HG02610 (cell line): Measurements from ENCODE around the gene IGF2.
"Not testable (repeated sequence)": the region's sequence is repeated elsewhere in the genome, so short reads cannot be mapped to it uniquely, and the experiment has no call there.

Experiments used
- ATAC-seq: cut with Tn5 transposase; IDR thresholded peaks from one replicate; pipeline ENCODE4 v1.9.1; 2021; ENCODE audit warnings: mild to moderate bottlenecking, moderate library complexity; ENCODE audit not compliant: unreplicated experiment

The IGF2 gene, protein sequence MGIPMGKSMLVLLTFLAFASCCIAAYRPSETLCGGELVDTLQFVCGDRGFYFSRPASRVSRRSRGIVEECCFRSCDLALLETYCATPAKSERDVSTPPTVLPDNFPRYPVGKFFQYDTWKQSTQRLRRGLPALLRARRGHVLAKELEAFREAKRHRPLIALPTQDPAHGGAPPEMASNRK

DNA sequence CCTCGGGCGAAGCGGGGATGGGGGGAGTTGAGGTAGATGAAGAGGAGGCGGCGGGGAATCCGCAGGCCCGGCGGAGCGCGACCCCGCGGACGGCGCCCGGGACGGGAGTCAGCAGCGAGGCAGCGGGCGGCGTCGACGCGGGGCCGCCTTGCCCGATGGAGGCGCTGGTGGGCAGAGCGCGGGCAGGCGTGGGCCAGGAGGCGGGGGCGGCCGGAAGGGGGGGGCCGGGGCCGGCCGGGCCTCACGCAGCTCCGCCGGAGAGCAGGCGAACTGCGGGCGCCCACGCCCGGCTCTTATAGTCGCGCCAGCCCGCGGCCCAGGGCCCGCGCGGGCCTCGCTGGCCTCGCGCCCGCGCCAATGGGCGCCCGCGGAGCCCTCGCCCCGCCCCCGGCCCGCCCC lies at the start of gene IGF2:
Gene IGF2, minus strand, starts transcription at position 267 of the 399 bp plus-strand sequence. CDS start 3,866 bp downstream, outside the sequence.
- ATAC-seq, result no peak

DNA sequence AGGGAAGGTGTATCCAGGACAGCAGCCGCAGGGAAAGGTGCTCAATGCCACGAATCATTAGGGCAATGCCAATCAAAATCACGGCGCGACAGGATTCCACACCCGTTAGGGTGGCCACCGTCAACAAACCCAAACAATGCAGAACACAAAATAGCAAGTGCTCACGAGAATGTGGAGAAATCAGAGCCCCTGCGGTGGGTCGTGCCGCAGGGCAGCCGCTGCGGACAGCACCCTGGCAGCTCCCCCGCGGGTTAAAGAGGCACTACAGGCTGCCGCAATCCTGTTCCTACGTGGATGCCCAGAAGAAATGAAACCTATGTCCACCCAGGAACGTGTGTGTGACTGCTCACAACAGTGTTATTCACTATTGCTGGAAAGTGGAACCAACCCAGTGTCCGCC lies 49.6 kb upstream of the IGF2 start:
- no peak for ATAC-seq

DNA sequence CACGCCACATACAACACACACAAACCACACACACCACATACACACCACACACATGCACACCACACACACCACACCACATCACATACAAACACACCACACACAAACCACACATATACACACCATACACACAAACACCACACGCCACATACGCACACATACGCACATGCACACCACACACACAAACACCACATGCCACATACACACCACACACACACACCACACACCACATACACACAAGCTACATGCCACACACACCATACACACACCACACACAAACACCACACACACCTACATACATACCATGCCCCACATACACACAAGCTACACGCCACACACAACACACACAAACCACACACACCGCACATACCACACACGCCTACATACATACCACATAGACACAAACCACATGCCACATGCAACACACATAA lies 48.1 kb upstream of the IGF2 start:
- ATAC-seq, result no peak

DNA sequence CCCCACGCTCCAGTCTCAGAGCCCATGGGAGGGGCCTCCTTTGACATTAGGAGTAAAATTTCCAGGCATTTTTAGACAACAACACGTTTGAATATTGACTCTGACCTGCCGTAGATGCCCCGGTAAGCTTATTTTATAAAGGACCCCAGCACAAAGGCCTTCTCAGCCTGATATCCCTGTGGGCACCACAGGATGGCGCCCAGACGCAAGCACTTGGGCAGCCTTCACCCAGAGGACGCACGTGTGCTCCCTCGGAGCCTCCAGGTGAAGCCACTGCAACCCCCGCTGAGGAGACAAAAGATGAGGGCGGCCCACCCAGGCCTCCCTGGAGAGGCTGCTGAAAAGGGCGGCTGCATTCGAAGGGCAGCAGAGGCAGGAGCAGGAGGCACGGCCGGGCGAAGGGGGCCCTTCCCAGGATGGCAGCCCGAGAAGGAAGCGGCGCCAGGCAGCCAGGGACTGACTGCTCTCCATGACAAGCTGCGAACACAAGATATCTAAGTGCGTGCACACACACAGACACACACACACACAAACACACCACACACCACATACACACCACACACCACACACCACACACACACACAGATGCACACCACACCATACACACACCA lies 47.6 kb upstream of the IGF2 start:
- ATAC-seq, result no peak

DNA sequence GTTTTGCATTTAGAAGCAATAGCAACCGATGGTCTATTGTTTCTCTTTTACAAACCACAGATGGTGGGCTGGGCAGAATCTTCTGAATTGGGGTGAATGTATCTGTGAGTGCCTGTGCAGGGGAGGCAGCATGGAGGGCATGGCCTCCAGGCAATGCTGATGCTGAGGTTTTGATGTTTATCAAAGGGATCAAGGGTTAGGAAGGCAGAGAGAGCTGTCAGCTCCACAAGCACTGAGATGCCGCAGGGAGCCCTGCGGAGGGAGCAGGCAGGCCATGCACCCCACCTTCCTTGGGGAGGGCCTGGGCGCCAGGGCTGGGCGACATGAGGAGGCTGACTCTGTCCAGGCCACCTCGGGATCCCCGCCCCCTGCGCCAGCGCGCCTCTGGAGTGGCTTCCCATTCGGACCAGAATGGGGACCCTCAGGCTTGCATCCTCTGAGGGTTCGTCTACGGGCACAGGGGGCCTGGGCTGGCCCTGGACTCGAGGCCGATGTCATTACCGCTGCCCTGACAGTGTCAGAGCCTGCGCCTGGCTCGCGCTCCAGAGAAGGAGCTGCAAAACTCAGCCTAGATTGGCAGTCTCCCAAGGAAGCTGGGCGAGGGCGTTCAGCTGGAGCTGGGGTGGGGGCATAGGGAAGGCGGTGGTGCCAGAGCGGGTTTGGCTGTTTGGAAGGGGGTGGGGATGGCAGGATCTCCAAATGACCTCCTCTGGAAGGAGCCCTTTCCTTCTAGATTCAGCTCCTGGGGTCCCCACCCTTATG lies 46.3 kb upstream of the IGF2 start:
- no peak for ATAC-seq

DNA sequence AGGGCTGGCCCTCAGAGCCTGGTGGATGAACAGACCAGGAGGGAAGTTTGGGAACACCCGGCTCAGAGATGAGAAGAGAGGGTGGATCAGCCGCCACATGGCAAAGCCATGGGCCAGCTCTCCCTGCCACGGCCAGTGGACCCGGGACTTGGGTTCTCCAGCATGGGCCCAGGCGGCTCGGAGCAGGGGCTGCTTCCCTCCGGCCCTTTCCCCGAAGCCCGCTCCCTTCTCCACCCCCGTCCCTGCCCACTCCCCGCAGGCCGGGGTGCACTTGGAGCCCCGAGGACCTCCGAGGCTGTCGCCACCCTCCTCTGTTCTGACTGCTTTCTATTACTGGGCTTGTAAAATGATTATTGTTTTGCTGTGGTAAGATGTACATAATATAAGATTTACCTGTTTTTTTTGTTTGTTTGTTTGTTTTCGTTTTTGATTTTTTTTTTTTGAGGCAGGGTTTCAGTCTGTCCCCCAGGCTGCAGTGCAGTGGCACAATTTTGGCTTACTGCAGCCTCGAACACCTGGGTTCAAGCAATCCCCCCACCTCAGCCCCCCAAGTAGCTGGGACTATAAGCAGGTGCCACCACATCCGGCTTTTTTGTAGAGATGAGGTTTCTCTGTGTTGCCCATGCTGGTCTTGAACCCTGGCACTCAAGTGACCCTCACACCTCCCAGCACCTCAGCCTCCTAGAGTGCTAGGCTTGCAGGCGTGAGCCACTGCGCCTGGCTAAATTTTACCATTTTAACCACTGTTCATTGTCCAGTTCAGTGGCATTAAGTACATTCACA lies 43.7 kb upstream of the IGF2 start:
- ATAC-seq, result no peak

DNA sequence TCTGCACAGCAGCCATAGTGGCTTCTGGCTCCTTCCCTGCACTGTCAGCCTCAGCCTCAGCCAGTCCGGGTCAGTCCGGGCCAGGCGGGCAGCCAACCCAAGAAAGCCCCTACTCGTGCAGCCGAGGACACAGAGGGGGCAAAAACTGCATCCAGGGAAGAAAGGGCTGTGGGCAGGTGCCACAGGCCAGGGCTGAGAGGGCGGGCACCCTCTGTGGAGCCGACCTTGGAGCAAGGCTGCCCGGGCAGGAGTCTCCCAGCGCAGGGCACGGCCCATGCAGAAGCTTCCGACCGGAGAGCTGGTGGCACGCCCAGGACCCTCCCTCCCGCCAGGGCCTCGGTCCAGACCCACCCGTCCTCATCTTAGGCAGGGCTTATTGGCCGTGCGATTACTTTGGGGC lies 42.9 kb upstream of the IGF2 start:
- ATAC-seq, result no peak

DNA sequence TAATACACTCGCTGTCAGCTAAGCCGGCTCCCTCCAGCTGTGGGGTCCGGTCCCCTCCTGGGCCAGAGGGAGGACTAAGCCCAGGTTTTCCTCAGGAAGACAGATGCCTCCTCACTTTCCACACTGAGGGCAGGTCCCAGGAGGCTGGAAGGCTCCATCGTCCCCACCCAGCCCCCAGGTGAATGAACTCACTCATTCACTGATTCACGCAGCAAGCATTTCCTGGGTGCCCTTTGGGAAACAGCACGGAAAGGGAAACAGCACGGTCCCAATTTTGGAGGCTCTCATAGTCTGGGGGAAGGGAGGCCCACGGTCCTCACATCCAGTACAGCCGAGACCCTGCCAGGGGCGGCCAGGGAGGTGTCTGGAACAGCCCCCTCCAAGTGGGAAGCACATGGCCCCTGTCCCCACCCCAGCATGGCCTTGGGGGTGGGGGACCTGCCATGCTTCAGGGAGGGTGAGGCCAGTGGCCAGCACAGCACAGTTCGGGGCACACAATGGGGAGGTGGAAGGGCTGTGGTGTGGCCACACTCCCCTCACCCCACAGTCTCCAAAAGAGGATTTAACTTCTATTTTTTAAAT lies 41.7 kb upstream of the IGF2 start:
- no peak for ATAC-seq

DNA sequence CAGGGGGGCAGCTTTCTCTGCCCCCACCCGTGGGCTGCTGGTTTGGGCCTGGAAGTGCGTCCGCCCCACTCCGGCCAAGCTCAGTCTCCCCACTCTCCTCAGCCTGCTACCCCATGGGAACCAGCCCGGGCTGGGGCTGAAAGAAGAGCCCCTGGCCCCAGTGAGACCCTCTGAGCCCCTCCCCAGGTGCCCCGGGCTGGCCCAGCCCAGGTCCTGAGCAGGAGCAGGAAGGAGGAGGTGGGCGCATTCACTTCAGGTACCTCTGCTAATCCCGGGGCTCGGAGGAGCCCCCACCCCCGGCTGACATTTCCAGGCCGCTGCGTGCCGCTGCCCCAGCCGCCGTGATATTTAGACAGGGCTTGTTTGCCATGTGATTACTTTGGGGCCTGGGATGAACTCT lies 41.2 kb upstream of the IGF2 start:
- ATAC-seq, result no peak

DNA sequence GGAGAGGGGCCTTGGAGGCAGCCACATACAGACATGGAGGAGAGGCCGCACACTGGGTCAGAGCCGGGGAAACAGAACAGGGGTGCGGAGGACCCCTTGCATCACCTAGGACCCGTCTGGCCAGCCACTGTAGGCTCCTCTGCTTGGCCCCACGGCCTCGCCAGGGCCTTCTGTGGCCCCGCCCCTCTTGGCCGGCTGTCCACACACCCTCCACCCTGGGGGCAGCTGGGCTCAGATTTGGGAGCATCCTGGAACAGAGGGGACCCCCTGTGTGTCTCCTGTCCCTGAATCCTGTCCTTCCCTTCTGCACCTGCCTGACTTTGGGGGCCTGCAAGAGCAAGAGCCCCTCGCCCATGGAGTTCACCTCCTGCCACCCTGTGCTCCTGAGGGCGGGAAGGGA lies 40.3 kb upstream of the IGF2 start:
- no peak for ATAC-seq

DNA sequence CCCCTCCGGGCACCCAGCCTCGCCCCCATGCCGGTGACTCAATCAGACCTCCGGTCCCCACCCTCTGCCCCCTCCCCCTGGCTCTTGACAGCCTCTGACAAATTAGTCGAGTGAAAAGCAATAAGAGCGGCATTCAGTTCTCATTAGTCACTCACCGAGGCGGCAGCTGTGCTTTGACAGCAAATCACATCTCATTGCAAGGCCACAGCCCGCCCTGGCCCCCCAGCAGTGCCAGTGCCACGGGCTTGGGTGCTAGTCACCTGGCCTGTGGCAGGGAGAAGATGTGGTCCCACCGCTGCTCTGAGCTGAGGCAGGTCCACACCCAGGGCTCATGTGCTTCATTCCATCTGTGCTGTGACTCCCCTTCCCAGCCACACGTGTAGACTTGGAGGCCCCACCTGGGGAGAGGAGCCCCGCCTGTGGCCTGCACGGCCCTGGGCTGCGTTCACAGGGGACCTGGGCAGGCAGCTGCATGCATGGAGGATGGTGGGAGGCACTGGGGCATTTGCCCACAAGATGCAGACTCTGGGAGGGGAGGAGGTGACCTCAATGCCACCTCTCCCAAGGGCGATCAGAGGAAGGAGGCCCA lies 39.8 kb upstream of the IGF2 start:
- ATAC-seq, result no peak

DNA sequence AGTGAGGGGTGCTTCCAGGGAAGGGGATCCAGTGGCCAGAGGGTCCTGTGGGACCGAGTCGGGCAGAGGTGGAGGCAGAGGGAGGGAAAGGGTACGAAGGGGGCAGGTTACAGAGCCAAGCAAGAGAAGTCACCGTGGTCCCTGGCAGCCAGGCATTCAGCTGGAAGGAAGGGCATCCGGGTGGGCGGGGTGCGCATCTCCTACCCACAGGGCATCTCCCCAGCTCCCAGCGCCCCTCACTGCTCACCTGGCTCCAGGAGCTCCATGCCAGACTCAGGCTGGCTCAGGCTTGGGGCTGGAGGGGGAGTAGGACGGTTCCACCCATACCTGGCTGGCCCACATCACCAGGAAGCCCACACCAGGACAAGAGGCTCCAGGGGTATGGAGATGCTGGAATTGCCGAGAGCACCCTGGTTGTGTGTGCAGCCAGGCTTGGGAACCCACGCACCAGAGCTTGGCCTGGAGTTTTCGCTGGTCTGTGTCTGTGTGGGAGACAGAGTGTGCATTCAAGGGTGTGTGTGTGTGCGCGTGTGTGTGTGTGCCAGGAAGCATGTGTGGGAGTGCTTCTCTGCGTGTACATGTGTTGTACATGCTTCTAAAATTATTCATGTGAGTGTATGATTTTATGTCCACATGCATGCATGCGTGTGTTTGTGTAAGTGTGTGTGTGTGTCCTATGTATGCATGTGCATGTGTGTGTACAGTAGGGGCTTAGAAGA lies 39.0 kb upstream of the IGF2 start:
- not testable (repeated sequence) for ATAC-seq

DNA sequence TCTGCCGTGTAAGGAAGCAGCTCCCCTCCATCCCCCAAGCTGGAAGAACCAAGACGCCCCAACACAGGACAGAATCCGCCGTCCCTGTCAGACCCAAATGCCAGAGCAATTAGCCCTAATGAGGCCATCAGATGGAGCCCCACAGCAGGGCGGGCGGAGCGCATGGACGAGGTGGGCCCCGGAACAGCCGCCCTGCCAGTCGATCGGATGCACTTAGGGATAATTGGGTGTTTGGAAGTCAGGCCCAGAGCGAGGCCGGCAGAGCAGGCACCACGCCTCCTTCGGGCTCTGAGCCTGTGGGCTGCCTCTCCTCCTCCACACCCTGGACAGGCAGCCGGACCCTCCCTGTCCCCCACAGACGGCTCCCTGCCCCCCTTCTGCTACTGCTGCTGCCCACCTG lies 37.9 kb upstream of the IGF2 start:
- ATAC-seq, result no peak

DNA sequence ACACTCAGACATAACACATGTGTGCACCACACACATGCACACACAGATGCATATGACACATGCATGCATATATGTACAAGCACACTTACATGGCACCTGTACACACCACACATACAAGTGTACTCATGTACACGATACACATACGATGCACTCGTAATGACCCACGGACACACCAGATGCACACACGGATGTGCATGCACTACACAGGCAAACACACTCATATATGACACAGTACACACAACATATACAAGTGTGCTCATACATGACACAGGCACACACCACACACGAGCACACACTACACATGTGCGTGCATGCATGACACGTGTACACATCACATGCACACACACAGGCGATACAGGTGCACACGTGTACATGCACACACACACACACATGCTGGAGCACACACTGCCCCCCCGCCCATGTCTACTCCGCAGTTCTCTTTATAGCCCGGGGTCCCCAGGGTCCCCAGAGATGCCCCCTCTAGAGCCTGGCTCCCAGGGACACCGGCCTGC lies 37.3 kb upstream of the IGF2 start:
- ATAC-seq, result no peak

DNA sequence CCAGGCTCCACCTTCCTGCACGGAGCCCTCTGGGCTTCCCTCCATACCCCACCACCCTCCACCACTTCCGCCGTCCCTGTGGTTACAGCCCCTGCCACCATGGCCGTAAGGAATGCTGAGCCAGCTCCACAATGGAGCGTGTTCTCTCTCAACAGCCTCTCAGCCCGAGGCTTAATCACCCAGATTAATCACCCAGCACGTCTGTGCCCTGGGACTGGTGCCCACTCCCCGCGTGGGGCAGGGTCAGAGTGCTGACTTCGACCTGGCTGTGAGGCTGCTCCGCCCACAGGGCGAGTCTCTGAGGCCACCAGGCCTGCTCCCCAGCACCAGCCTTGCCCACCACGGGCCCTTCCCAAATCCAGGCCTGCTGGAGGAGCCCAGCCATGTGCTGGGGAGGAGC lies 36.5 kb upstream of the IGF2 start:
- no peak for ATAC-seq

DNA sequence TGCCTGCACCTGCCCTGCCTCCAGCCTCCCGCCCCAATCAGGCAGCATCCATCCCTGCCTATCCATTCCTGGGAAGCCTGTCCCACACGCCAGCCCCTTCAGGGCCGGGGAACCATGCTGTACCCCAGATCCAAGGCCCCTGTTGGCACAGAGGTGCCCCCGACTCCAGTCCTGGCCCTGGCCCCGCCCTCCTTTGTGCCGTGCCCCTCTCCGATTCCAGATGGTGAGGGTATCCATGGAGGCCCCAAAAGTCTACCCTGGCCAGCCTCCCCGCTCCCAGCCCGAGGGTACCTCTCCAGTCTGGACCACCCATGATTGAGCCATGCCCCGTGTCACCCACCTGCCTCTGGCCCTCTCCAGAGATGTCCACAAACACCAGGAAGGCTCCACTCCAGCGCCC lies 35.2 kb upstream of the IGF2 start:
- no peak for ATAC-seq

DNA sequence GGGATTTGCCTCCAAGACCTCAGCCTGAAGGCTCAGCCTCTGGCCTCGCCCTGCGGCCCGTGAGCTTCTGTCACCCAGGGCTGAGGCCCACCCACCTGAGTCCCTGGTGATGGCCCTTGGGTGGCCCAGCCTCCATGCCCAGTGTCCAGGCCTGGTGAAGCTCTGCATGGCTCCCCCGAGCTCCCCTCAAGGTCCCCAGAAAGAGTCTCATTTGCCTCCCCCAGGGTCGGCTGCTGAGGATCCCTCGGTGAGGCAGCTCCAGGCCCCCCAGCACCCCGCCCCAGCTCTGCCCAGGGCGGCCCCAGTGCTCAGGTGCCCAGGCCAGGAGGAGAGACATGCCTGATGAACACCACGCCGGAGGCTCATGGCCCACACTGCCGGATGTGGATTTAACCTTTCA lies 34.6 kb upstream of the IGF2 start:
- ATAC-seq, result no peak

DNA sequence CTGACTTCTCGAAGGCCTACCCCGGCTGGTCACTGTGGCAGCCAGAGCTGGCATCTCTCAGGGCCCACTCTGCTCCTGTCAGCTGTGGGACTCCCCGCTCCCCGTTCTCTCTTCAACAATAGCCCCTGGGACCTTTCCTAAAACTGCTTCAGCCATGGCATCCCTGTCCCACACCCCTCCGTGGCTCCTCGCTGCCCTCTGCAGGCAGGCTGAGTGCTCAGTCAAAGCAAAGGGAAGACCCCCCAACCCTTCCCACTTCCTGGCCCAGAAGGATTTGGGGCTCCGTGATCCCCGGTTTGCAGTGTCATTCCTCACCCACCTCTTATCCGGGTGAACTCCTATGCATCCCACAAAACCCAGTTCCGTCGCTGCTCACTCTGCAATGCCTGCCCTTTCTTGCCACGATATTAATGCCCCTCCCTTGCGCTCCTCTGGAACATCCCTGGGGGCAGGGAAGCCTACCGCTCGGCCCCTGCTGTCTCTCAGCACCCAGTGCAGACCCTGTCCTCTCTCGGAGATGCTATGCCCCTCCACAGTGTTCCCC lies 34.0 kb upstream of the IGF2 start:
- no peak for ATAC-seq

DNA sequence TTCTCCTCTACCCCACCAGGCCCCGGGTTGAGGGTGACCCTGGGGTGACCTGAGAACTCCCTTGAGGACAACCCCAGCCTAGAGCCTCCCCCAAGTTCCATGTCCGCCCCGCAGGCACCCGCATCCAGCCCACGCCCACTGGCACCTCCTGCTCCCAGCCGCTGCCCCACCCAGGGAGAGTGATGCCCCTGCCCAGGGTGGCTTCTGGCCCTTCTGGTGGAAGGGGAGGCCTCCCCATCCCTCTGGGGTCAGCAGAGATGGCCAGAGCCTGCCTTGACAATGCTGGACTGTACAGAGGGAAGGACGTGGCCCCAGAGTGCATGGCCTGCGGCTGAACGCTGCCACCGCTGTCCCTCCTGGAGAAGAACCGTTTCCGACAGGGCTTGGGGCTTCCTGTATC lies 33.5 kb upstream of the IGF2 start:
- no peak for ATAC-seq

DNA sequence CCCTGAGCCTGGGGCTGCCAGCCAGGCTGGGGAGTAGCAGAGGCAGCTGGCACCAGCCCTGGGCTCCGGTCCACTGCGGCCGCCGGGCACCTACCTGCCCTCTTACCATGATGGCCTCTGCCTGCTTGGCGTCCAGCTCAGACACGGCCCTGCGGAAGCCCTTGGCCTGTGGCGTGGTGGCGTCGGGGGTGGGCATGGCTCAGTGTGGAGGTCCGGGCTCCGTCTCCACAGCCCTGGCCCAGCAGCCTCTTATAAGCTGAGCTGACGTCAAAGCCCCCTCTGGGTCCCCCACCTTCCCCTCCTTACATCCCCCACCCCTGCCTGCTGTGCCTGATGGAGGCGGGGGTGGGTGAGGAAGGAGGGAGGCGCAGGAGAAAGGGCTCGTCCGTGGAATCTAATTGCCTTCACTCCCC lies 32.4 kb upstream of the IGF2 start, which contains the start of gene TH:
Gene TH, minus strand, starts transcription at position 225 of the 413 bp plus-strand sequence. Its CDS starts 29 bp downstream, at position 196.
- no peak for ATAC-seq
